GM18526 (cell line): Measurements from ENCODE around the gene CRTAC1.

Experiments used
- POLR2A ChIP-seq: IDR thresholded peaks from 3 replicates; pipeline ENCODE4 v1.6.1; 2011; ENCODE audit not compliant: insufficient read length; ENCODE audit errors: extremely low read depth

The CRTAC1 gene

GRCh38 chr10:97888134-97888533 lies 142.3 kb downstream of the CRTAC1 start:
- TF ChIP-seq POLR2A: no peak

- no peak for TF ChIP-seq POLR2A
Observed at GRCh38 chr10:97887399-97887798, 143.0 kb downstream of the CRTAC1 start.

- no peak for TF ChIP-seq POLR2A
Observed at GRCh38 chr10:97886286-97886685, 144.1 kb downstream of the CRTAC1 start.

GRCh38 chr10:97883092-97883485 lies 147.3 kb downstream of the CRTAC1 start:
- no peak for TF ChIP-seq POLR2A

GRCh38 chr10:97882142-97883091 lies 148.0 kb downstream of the CRTAC1 start:
- TF ChIP-seq POLR2A: no peak

- TF ChIP-seq POLR2A: no peak
Observed at GRCh38 chr10:97880109-97880508, 150.3 kb downstream of the CRTAC1 start.

- no peak for TF ChIP-seq POLR2A
Observed at GRCh38 chr10:97879241-97879640, 151.2 kb downstream of the CRTAC1 start.

- no peak for TF ChIP-seq POLR2A
Observed at GRCh38 chr10:97876402-97876801, 154.0 kb downstream of the CRTAC1 start.

GRCh38 chr10:97875391-97875790 lies 155.0 kb downstream of the CRTAC1 start:
- TF ChIP-seq POLR2A: no peak

GRCh38 chr10:97874332-97874731 lies 156.1 kb downstream of the CRTAC1 start:
- no peak for TF ChIP-seq POLR2A

- no peak for TF ChIP-seq POLR2A
Observed at GRCh38 chr10:97873569-97873968, 156.9 kb downstream of the CRTAC1 start.

GRCh38 chr10:97870990-97871389 lies 159.4 kb downstream of the CRTAC1 start:
- TF ChIP-seq POLR2A: no peak

GRCh38 chr10:97869091-97870042 lies 161.1 kb downstream of the CRTAC1 start:
- no peak for TF ChIP-seq POLR2A

GRCh38 chr10:97868134-97868685 lies 162.2 kb downstream of the CRTAC1 start:
- no peak for TF ChIP-seq POLR2A

- no peak for TF ChIP-seq POLR2A
Observed at GRCh38 chr10:97867220-97867800, 163.1 kb downstream of the CRTAC1 start.
